Hepatocyte (in vitro differentiated cells): ENCODE measurements around the gene C18orf63.

ENCODE experiments used
- CTCF ChIP-seq: fragments of 200-600 bp; sonication (generic); IDR thresholded peaks from 2 replicates; pipeline ENCODE4 v1.5.1; 2016; ENCODE audit warnings: antibody characterized with exemption, mild to moderate bottlenecking; ENCODE audit not compliant: poor library complexity
- EZH2 ChIP-seq: fragments of 200-600 bp; sonication (generic); IDR thresholded peaks from 2 replicates; pipeline ENCODE4 v1.6.1; 2016; ENCODE audit warnings: antibody characterized with exemption, mild to moderate bottlenecking, borderline replicate concordance
- EZH2phosphoT487 ChIP-seq: fragments of 200-600 bp; sonication (generic); IDR thresholded peaks from one replicate; pipeline ENCODE4 v1.6.1; 2018; ENCODE audit warnings: antibody characterized with exemption, mild to moderate bottlenecking, low read depth, moderate library complexity; ENCODE audit not compliant: unreplicated experiment, severe bottlenecking

- TF ChIP-seq CTCF: no peak
- TF ChIP-seq EZH2: no peak
- no peak for TF ChIP-seq EZH2phosphoT487
These were observed 12.6 kb downstream of the C18orf63 start for GRCh38 chr18:74328206-74328605.
